ENCODE data around the gene C16orf95.
A peak's percentile ranks its signal among the peaks of the same experiment; 100 is the strongest.

The C16orf95 gene

DNA sequence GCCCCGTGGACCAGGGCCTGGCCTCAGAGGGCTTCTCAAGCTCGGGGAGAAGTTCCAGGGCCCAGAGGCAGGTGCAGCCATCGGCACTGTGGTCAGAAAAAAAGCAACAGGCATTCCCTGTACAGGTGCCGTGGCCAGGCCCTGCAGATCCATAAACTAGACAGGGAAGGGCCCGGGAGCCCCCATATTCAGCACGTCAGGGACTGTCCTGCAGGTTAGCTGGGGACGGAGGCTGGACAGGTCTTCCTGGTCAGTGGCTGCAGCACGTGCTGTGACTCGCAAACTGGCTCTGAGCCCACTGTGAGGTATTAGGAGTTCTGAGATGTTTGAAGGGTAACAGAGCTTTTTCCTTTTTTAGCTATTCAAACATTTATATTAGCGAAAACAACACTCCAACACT is 15.0 kb upstream of the C16orf95 start:
- Histone ChIP-seq H3K9me3 (no peaks in the 10 kb centered on the region), H3K27me3 (ENCODE audit: low read depth) (no peaks in the 10 kb centered on the region), H3K4me3 (no peak overlapping the region), H3K4me1 (no peaks in the 10 kb centered on the region), H3K36me3 (replicated peaks) (peaks cover 29% of the 10 kb centered on the region)
- no peak for DNase-seq (ENCODE audit: low spot score in 2 of 2)
- in situ Hi-C loops (cut with MboI; ENCODE audit: low sequenced_read_pairs) = no loop called here

GRCh38 chr16:87331241-87331801 is 14.1 kb upstream of the C16orf95 start:
- Histone ChIP-seq H3K4me1 (no peaks in the 10 kb centered on the region), H3K4me3 (no peak overlapping the region), H3K9me3 (no peaks in the 10 kb centered on the region), H3K27me3 (ENCODE audit: low read depth) (no peaks in the 10 kb centered on the region), H3K36me3 (replicated peaks) (peaks cover 29% of the 10 kb centered on the region)
- no peak for DNase-seq (ENCODE audit: low spot score in 2 of 2)
- in situ Hi-C loops (cut with MboI; ENCODE audit: low sequenced_read_pairs) = no loop called here

GRCh38 chr16:87330646-87331045 is 13.5 kb upstream of the C16orf95 start:
- Histone ChIP-seq H3K36me3 (replicated peaks) (peaks cover 29% of the 10 kb centered on the region), H3K27me3 (ENCODE audit: low read depth) (no peaks in the 10 kb centered on the region)

DNA sequence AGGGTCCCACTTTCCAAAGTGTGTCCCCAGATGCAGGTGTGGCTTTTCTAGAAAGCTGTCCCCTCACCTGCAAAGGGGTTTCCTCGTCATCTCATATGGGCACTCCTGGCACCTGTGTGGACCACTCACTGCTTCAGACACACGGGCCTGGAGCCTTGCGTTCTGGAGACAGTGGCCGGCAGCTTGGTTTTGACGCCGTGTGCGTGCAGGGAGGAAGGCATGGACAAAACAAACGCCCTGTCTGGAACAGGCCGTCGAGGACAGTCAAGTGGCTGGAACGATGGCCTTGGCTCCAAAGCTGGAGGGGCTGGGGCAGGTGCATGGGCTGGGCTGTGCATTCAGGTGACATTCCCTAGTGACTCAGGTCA is 13.0 kb upstream of the C16orf95 start:
- Histone ChIP-seq H3K9me3 (no peaks in the 10 kb centered on the region), H3K4me3 (no peak overlapping the region), H3K36me3 (replicated peaks) (peaks cover 29% of the 10 kb centered on the region), H3K27me3 (ENCODE audit: low read depth) (no peaks in the 10 kb centered on the region), H3K4me1 (no peaks in the 10 kb centered on the region)
- no peak for DNase-seq (ENCODE audit: low spot score in 2 of 2)
- in situ Hi-C loops (cut with MboI; ENCODE audit: low sequenced_read_pairs) = no loop called here

More at GRCh38 chr16:87330646-87331045, 13.5 kb upstream of the C16orf95 start:
- no peak overlapping the region for H3K4me3 ChIP-seq
- DNase-seq (ENCODE audit: low spot score in 2 of 2) = no peak
- in situ Hi-C loops (cut with MboI; ENCODE audit: low sequenced_read_pairs) = no loop called here
- no peaks in the 10 kb centered on the region for H3K9me3 ChIP-seq
- no peaks in the 10 kb centered on the region for H3K4me1 ChIP-seq

GRCh38 chr16:87329436-87330256 is 12.5 kb upstream of the C16orf95 start:
- Histone ChIP-seq H3K27me3 (ENCODE audit: low read depth) (no peaks in the 10 kb centered on the region), H3K4me3 (no peak overlapping the region), H3K36me3 (replicated peaks) (peaks cover 28% of the 10 kb centered on the region), H3K4me1 (no peaks in the 10 kb centered on the region), H3K9me3 (no peaks in the 10 kb centered on the region)
- no peak for DNase-seq (ENCODE audit: low spot score in 2 of 2)
- in situ Hi-C loops (cut with MboI; ENCODE audit: low sequenced_read_pairs) = no loop called here

GRCh38 chr16:87328846-87329245 is 11.7 kb upstream of the C16orf95 start:
- Histone ChIP-seq H3K4me1 (no peaks in the 10 kb centered on the region), H3K36me3 (replicated peaks) (peaks cover 22% of the 10 kb centered on the region), H3K27me3 (ENCODE audit: low read depth) (no peaks in the 10 kb centered on the region), H3K4me3 (no peak overlapping the region), H3K9me3 (no peaks in the 10 kb centered on the region)
- DNase-seq (ENCODE audit: low spot score in 2 of 2) = no peak
- in situ Hi-C loops (cut with MboI; ENCODE audit: low sequenced_read_pairs) = no loop called here

GRCh38 chr16:87327798-87328495 is 10.8 kb upstream of the C16orf95 start:
- H3K4me1 ChIP-seq = no peaks in the 10 kb centered on the region
- H3K9me3 ChIP-seq = no peaks in the 10 kb centered on the region
- H3K36me3 ChIP-seq (replicated peaks) = peaks cover 17% of the 10 kb centered on the region
- in situ Hi-C loops (cut with MboI; ENCODE audit: low sequenced_read_pairs) = no loop called here
- H3K4me3 ChIP-seq = no peak overlapping the region
- no peak for DNase-seq (ENCODE audit: low spot score in 2 of 2)
- H3K27me3 ChIP-seq (ENCODE audit: low read depth) = no peaks in the 10 kb centered on the region

- no peaks in the 10 kb centered on the region for H3K4me1 ChIP-seq
- no peak overlapping the region for H3K4me3 ChIP-seq
- H3K27me3 ChIP-seq (ENCODE audit: low read depth) = no peaks in the 10 kb centered on the region
- in situ Hi-C loops (cut with MboI; ENCODE audit: low sequenced_read_pairs) = no loop called here
- peaks cover 15% of the 10 kb centered on the region for H3K36me3 ChIP-seq (replicated peaks)
- no peaks in the 10 kb centered on the region for H3K9me3 ChIP-seq
- DNase-seq (ENCODE audit: low spot score in 2 of 2) = no peak
Observed at GRCh38 chr16:87326151-87326571, 9.0 kb upstream of the C16orf95 start.

DNA sequence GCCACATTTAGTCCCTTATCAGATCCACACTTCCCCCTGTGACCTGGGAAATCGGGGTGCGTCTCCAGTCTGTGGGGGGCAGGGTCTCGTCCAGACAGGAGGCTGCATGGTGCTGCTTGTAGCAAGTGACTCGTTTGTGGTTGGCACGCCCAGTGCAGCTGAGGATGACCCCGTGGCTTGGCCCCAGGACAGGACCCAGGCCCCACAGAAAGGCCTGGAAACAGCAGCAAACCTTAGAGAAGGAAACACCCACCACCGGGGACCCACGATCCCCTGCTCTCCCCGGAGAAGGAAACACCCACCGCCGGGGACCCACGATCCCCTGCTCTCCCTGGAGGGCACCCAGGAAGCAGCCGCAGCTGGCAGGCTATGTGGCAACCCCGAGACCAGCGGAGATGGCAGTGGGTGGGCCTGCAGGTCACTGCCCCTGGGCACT is 8.2 kb upstream of the C16orf95 start:
- Histone ChIP-seq H3K4me1 (no peaks in the 10 kb centered on the region), H3K9me3 (no peaks in the 10 kb centered on the region), H3K4me3 (no peak overlapping the region), H3K27me3 (ENCODE audit: low read depth) (no peaks in the 10 kb centered on the region), H3K36me3 (replicated peaks) (peaks cover 8% of the 10 kb centered on the region)
- DNase-seq (ENCODE audit: low spot score in 2 of 2) = no peak
- in situ Hi-C loops (cut with MboI; ENCODE audit: low sequenced_read_pairs) = no loop called here

GRCh38 chr16:87324411-87325275 is 7.5 kb upstream of the C16orf95 start:
- no peaks in the 10 kb centered on the region for H3K27me3 ChIP-seq (ENCODE audit: low read depth)
- DNase-seq (ENCODE audit: low spot score in 2 of 2) = peak in 1 of 2 experiments; percentile 64
- no peak overlapping the region for H3K4me3 ChIP-seq
- no peaks in the 10 kb centered on the region for H3K4me1 ChIP-seq
- no peaks in the 10 kb centered on the region for H3K9me3 ChIP-seq
- peaks cover 3% of the 10 kb centered on the region for H3K36me3 ChIP-seq (replicated peaks)
- in situ Hi-C loops (cut with MboI; ENCODE audit: low sequenced_read_pairs) = no loop called here

DNA sequence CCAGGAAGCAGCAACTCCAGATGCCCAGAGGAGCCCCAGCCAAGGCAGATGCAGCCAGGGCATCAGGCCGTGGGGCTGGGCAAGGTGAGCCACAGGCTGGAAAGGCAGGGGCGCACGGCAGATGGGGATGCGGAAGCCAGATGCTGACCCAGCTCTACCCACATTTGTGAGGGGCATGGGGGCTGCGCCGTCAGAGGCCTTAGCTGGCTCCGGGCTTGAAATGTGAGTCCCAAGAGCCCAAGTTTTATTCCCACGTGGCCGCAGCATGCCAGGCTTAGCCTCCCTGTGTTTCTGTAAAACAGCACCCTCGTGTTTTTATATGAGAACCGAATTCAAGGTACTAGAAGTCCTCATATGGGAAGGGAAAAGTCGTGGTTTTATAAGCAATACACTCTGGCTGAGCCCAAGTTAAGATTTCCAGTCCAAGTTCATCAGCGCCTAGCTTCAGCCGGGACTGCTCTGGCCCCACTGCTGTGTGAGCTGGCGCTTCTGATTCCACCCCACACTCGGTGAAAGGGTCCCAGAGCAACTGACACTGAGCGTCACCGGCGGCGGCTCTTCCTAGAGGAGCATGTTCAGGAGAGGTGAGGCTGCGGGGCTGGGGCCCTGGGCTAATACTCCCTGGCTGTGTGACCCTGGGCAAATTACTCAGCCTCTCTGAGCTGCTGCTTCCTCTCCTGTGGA is 6.7 kb upstream of the C16orf95 start:
- no peak for DNase-seq (ENCODE audit: low spot score in 2 of 2)
- Histone ChIP-seq H3K27me3 (ENCODE audit: low read depth) (no peaks in the 10 kb centered on the region), H3K9me3 (no peaks in the 10 kb centered on the region), H3K36me3 (replicated peaks) (no peaks in the 10 kb centered on the region), H3K4me3 (no peak overlapping the region), H3K4me1 (no peaks in the 10 kb centered on the region)
- in situ Hi-C loops (cut with MboI; ENCODE audit: low sequenced_read_pairs) = no loop called here

GRCh38 chr16:87322833-87323726 is 5.9 kb upstream of the C16orf95 start:
- Histone ChIP-seq H3K9me3 (no peaks in the 10 kb centered on the region), H3K27me3 (ENCODE audit: low read depth) (no peaks in the 10 kb centered on the region), H3K4me1 (peaks cover 6% of the 10 kb centered on the region; the same call in 1 of the 2 replicates), H3K4me3 (no peak overlapping the region), H3K36me3 (replicated peaks) (no peaks in the 10 kb centered on the region)
- DNase-seq (ENCODE audit: low spot score in 2 of 2) = no peak
- in situ Hi-C loops (cut with MboI; ENCODE audit: low sequenced_read_pairs) = no loop called here
